Fibroblast of skin of left quadriceps (primary cell): ENCODE results near the gene RNF227.

Experiments
- DNase-seq, 2 experiments: peaks; one replicate each; pipeline ENCODE4 v3.0.0-alpha.2; 2013; ENCODE audit warnings: low read depth in 2 of 2

Gene RNF227

GRCh38 chr17:7930841-7931631 is 14.9 kb upstream of the RNF227 start:
- DNase-seq = no peak

GRCh38 chr17:7929158-7930023 is 13.3 kb upstream of the RNF227 start, which contains the start of gene KCNAB3:
KCNAB3 (minus strand) TSS chr17:7929856; CDS start chr17:7929435, 421 bp downstream.
- peak; percentile 36 to 46 for DNase-seq

- DNase-seq = no peak
Observed at GRCh38 chr17:7927596-7927995, 11.5 kb upstream of the RNF227 start.

- peak; percentile 68 to 70 for DNase-seq
Observed at GRCh38 chr17:7922845-7923628, 6.9 kb upstream of the RNF227 start.

DNA sequence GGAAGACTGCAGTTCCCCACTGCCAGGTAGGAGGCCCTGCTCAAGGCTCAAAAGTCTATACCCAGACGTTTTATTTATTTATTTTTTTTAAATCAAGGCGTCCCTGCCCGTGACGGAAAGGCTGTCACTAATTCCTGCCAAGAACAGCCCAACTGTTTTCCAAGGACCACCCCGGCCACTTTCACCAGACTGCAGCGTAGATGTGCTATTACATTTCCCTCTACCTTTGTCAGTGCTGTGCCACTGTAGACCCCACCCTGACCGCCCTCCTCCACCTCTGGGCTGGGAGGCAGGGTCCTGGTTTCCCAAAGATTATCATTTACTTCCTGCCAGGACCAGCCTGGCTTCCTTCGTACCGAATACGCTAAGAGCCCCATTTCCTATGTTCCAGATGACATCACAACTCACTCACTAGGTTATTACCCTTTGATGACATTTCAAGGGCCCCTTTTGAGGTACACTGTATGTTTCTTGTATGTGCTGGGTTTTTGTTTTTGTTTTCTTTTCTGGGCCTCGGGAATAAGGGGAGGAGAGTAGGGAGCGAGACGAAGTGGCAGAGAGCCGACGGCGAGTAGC is 6.3 kb upstream of the RNF227 start:
- no peak for DNase-seq

- DNase-seq = no peak
Observed at GRCh38 chr17:7916808-7917207, 719 bp upstream of the RNF227 start.

- no peak for DNase-seq
Observed at GRCh38 chr17:7916385-7916682, 245 bp upstream of the RNF227 start.

- DNase-seq = no peak
Observed at GRCh38 chr17:7915179-7915610, 894 bp downstream of the RNF227 start.

DNA sequence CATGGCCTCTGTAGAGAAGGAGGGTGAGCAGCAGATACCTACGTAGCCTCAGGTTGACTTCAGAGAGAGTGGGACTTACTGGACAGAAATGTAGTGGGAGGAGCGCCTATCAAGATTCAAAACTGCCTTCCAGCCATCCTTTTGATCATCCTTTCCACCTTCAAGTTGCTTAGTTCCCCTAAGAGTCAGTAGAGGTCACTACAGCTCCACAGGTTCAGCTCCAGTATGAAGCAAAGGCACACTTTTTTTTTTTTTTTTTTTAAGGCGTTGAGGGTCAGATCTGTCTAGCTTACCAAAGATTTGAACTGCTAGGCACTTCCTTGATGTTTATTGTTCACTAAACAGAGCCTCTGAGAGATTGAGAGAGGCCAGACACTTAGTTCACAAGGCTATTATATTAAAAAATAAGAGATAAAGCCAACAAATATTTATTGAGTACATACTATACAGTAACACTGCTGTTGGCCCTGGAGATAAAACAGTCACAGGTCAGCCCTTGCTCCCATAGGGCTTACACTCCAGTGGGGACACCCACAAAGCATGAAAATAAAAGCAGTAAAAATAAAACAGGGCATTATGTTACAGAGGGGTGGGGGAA is 3.1 kb downstream of the RNF227 start:
- DNase-seq = peak; percentile 49 to 52

GRCh38 chr17:7911116-7911515 is 5.0 kb downstream of the RNF227 start:
- DNase-seq = no peak

DNA sequence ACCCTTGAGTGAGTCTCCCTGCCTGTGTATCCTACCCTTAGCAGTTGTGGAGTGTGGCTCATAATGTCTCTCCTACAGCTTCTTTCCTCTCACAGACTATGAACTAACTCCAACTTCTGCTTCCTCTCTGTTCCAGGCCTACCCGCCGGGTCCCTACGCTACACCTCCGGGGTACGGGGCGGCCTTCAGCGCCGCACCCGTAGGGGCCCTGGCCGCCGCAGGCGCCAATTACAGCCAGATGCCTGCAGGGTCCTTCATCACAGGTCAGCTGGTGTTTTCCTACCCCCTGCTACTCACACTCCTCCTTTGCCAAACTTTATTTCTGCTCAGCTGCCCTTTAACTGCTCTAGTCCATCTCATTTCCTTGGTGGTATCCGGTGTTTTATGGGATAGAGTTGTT is 5.4 kb downstream of the RNF227 start:
- no peak for DNase-seq

DNA sequence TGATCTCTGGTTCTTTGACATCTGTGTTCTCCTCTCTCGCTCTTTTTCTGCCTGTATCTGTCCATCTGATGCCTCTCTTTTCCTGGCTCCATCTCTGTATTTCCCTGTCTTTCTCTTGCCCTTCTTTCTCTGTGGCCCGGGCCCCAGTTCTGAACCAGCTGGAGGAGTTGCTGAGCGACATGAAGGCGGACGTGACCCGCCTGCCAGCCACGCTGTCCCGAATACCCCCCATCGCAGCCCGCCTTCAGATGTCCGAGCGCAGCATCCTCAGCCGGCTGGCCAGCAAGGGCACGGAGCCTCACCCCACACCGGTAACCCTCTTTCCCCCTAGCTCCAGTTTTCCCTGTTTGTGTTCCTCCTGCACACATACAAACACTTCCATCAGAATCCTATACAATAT is 5.8 kb downstream of the RNF227 start:
- DNase-seq = no peak

- no peak for DNase-seq
Observed at GRCh38 chr17:7909089-7909488, 7.0 kb downstream of the RNF227 start.

GRCh38 chr17:7903154-7904103 is 12.7 kb downstream of the RNF227 start:
- DNase-seq = no peak

GRCh38 chr17:7897773-7898172 is 18.3 kb downstream of the RNF227 start:
- no peak for DNase-seq

GRCh38 chr17:7897090-7897489 is 19.0 kb downstream of the RNF227 start:
- DNase-seq = no peak

GRCh38 chr17:7894866-7895265 is 21.2 kb downstream of the RNF227 start:
- DNase-seq = no peak

- DNase-seq = no peak
Observed at GRCh38 chr17:7894226-7894625, 21.9 kb downstream of the RNF227 start.

GRCh38 chr17:7893187-7893880 is 22.8 kb downstream of the RNF227 start:
- DNase-seq = no peak
